Measurements from ENCODE around the gene RAI1.

GRCh38 chr17:17806611-17807274 is 125.5 kb downstream of the RAI1 start:
- TF ChIP-seq CTCF (conservative IDR thresholded peaks at IDR 0.05; ENCODE audit: low read depth, low read length) (no peak), EZH2 (IDR thresholded peaks at IDR 0.05; ENCODE audit: borderline replicate concordance, low read depth, low read length, poor library complexity, severe bottlenecking) (no peak)
